HepG2 (cell line): ENCODE results near the gene CORO7. TPM values are rescaled to one million over a fixed set of nuclear protein-coding genes. Genes with fewer than 3 reads are reported as not detected.

Experiments used
- BRF2 ChIP-seq: sonication (generic); formaldehyde crosslinking; IDR thresholded peaks from 2 replicates; pipeline ENCODE4 v1.8.1; 2022; ENCODE audit warnings: mild to moderate bottlenecking, missing genetic modification reagents
- HMGA1 ChIP-seq: sonication (generic); formaldehyde crosslinking; conservative IDR thresholded peaks from 2 replicates; pipeline ENCODE4 v1.4.0; 2020; ENCODE audit warnings: missing genetic modification reagents
- HNRNPL ChIP-seq: fragments of 200-400 bp; formaldehyde crosslinking; IDR thresholded peaks from 2 replicates; pipeline ENCODE4 v1.6.1; 2017; ENCODE audit warnings: mild to moderate bottlenecking, low read depth, low read length
- HOXA3 ChIP-seq: sonication (generic); formaldehyde crosslinking; IDR thresholded peaks from 2 replicates; pipeline ENCODE4 v1.5.0; 2020; ENCODE audit warnings: missing genetic modification reagents
- KLF6 ChIP-seq: IDR thresholded peaks from 2 replicates; pipeline ENCODE4 v1.8.0; 2016; ENCODE audit warnings: missing biosample characterization, missing genetic modification reagents
- MAF1 ChIP-seq: sonication (generic); formaldehyde crosslinking; IDR thresholded peaks from 2 replicates; pipeline ENCODE4 v1.5.0; 2020; ENCODE audit warnings: missing genetic modification reagents, borderline replicate concordance
- RARA ChIP-seq: IDR thresholded peaks from 2 replicates; pipeline ENCODE4 v1.6.1; 2016; ENCODE audit warnings: missing genetic modification reagents, missing compliant biosample characterization
- U2AF1 ChIP-seq: fragments of 200-400 bp; formaldehyde crosslinking; optimal IDR thresholded peaks from 2 replicates; pipeline ENCODE3; 2017; ENCODE audit warnings: mild to moderate bottlenecking, low read depth, low read length
- ZNF292 ChIP-seq: sonication (generic); formaldehyde crosslinking; IDR thresholded peaks from 2 replicates; pipeline ENCODE4 v1.8.1; 2022; ENCODE audit warnings: mild to moderate bottlenecking, low read depth, missing genetic modification reagents, borderline replicate concordance
- polyA plus RNA-seq, 8 experiments: library from polyadenylated mRNA; depleted of rRNA in 3 of 8; stranded (reverse) in 7 of 8; unstranded in 1 of 8; fragments of >200 nt; fragmentation: Illumina TruSeq in 4 of 8; extraction: Trizol in 4 of 8; gene quantifications; 2 replicates each; pipeline versions ENCODE4 v1.2.1 to v1.2.3, GENCODE V29; 2011 to 2016; ENCODE audit warnings: low read depth in 4 of 8, missing spikeins in 1 of 8, mixed read lengths in 1 of 8; ENCODE audit not compliant: insufficient read depth in 1 of 8
- total RNA-seq, 5 experiments: library from RNA; depleted of rRNA; stranded (reverse); fragments of >200 nt; fragmentation: Illumina TruSeq; extraction: Trizol; gene quantifications; 2 replicates each; pipeline ENCODE4 v1.2.3, GENCODE V29; 2016; ENCODE audit warnings: low read depth in 1 of 5
- TF ChIP-seq, protein P1 (sequence below), 2 experiments: sonication (generic) in 1 of 2; formaldehyde crosslinking in 1 of 2; IDR thresholded peaks; 2 replicates each; pipeline versions ENCODE4 v1.5.1 to v1.6.1; 2011 to 2020; ENCODE audit warnings: borderline replicate concordance in 1 of 2, low read depth in 1 of 2, low read length in 1 of 2, mild to moderate bottlenecking in 1 of 2, missing genetic modification reagents in 1 of 2, moderate library complexity in 1 of 2
- TF ChIP-seq, protein P2 (sequence below): sonication (generic); formaldehyde crosslinking; conservative IDR thresholded peaks from 2 replicates; pipeline ENCODE4 v1.8.0; 2022; ENCODE audit warnings: mild to moderate bottlenecking, moderate library complexity, missing genetic modification reagents
- TF ChIP-seq, protein P3 (sequence below): sonication (generic); formaldehyde crosslinking; conservative IDR thresholded peaks from 2 replicates; pipeline ENCODE4 v1.4.0; 2020; ENCODE audit warnings: missing genetic modification reagents
- TF ChIP-seq, protein P4 (sequence below): sonication (generic); formaldehyde crosslinking; conservative IDR thresholded peaks from 2 replicates; pipeline ENCODE4 v1.4.0; 2020; ENCODE audit warnings: mild to moderate bottlenecking, missing genetic modification reagents, moderate library complexity

Gene CORO7
- total and polyA plus RNA-seq, 2 of the 13 experiments (the other 11 are each of a cell fraction or from before 2014, with no cell fraction given), result 9.9 to 14.3 TPM

DNA sequence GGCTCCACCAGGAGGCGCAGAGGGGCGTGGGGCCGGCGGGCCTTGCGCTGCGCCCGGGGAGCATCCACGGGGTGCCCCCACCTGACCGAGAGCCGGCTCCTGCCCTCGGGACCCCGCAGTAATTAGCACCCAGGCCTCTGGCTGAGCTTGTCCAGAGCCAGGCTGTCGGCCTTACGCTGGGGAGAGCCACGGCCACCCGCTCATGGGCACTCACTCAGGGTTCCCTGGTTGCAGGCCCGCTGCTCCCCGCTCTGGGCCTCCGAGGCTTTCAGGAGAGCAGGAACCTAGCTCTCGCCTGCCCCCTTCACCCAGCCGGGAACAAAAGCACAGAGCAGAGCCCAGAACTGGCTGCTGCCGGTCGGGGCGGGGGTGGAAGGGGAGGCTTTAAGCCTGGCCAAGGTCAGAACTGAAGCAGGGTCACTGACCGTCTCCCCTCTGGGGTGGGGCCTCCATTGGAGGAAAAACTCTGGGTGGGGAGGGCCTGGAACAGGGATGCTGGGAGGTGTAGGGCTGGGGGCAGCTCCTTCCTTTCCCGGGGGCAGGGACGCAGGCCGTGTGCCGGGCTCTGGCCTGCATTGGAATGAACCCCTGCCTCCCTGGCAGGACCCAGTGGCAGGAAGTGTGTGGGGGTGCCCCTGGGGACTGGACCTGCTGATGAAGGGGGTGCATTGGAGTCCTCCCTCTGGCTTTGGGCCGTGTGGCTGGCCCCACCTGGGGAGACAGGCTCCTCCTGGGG lies 88.2 kb downstream of the CORO7 start (continued):
- TF ChIP-seq ZNF292 (CRISPR knock-in tag) (peak; percentile 45; the same call in 1 of the 2 replicates), RARA (CRISPR knock-in tag) (peak; percentile 68), BRF2 (CRISPR knock-in tag) (peak; percentile 57; the same call in 1 of the 2 replicates), HOXA3 (peak; percentile 74; the same call in 1 of the 2 replicates), U2AF1 (no peak), HMGA1 (CRISPR knock-in tag) (no peak), HNRNPL (peak; percentile 91), MAF1 (CRISPR knock-in tag) (peak; percentile 72), KLF6 (CRISPR knock-in tag) (peak; percentile 71)
- TF ChIP-seq, protein P1, sequence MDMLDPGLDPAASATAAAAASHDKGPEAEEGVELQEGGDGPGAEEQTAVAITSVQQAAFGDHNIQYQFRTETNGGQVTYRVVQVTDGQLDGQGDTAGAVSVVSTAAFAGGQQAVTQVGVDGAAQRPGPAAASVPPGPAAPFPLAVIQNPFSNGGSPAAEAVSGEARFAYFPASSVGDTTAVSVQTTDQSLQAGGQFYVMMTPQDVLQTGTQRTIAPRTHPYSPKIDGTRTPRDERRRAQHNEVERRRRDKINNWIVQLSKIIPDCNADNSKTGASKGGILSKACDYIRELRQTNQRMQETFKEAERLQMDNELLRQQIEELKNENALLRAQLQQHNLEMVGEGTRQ (IDR thresholded peaks at IDR 0.05; ENCODE audit: low read depth, low read length), result no peak
- TF ChIP-seq, protein P1 (CRISPR knock-in tag; IDR thresholded peaks at IDR 0.05; ENCODE audit: borderline replicate concordance), result no peak
- TF ChIP-seq, protein P2, sequence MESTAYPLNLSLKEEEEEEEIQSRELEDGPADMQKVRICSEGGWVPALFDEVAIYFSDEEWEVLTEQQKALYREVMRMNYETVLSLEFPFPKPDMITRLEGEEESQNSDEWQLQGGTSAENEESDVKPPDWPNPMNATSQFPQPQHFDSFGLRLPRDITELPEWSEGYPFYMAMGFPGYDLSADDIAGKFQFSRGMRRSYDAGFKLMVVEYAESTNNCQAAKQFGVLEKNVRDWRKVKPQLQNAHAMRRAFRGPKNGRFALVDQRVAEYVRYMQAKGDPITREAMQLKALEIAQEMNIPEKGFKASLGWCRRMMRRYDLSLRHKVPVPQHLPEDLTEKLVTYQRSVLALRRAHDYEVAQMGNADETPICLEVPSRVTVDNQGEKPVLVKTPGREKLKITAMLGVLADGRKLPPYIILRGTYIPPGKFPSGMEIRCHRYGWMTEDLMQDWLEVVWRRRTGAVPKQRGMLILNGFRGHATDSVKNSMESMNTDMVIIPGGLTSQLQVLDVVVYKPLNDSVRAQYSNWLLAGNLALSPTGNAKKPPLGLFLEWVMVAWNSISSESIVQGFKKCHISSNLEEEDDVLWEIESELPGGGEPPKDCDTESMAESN, result peak; percentile 59; the same call in 1 of the 2 replicates
- TF ChIP-seq, protein P3, sequence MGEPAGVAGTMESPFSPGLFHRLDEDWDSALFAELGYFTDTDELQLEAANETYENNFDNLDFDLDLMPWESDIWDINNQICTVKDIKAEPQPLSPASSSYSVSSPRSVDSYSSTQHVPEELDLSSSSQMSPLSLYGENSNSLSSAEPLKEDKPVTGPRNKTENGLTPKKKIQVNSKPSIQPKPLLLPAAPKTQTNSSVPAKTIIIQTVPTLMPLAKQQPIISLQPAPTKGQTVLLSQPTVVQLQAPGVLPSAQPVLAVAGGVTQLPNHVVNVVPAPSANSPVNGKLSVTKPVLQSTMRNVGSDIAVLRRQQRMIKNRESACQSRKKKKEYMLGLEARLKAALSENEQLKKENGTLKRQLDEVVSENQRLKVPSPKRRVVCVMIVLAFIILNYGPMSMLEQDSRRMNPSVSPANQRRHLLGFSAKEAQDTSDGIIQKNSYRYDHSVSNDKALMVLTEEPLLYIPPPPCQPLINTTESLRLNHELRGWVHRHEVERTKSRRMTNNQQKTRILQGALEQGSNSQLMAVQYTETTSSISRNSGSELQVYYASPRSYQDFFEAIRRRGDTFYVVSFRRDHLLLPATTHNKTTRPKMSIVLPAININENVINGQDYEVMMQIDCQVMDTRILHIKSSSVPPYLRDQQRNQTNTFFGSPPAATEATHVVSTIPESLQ (CRISPR knock-in tag), result no peak
- TF ChIP-seq, protein P4, sequence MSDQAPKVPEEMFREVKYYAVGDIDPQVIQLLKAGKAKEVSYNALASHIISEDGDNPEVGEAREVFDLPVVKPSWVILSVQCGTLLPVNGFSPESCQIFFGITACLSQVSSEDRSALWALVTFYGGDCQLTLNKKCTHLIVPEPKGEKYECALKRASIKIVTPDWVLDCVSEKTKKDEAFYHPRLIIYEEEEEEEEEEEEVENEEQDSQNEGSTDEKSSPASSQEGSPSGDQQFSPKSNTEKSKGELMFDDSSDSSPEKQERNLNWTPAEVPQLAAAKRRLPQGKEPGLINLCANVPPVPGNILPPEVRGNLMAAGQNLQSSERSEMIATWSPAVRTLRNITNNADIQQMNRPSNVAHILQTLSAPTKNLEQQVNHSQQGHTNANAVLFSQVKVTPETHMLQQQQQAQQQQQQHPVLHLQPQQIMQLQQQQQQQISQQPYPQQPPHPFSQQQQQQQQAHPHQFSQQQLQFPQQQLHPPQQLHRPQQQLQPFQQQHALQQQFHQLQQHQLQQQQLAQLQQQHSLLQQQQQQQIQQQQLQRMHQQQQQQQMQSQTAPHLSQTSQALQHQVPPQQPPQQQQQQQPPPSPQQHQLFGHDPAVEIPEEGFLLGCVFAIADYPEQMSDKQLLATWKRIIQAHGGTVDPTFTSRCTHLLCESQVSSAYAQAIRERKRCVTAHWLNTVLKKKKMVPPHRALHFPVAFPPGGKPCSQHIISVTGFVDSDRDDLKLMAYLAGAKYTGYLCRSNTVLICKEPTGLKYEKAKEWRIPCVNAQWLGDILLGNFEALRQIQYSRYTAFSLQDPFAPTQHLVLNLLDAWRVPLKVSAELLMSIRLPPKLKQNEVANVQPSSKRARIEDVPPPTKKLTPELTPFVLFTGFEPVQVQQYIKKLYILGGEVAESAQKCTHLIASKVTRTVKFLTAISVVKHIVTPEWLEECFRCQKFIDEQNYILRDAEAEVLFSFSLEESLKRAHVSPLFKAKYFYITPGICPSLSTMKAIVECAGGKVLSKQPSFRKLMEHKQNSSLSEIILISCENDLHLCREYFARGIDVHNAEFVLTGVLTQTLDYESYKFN (CRISPR knock-in tag), result peak; percentile 74
